B cell (primary cell): Measurements from ENCODE around the gene GMPR. TPM values are rescaled to one million over a fixed set of nuclear protein-coding genes. Genes with fewer than 3 reads are reported as not detected.

Experiments used
- ATAC-seq: fragments of 200-7000 bp; cut with Tn5 transposase; one replicate; pipeline ENCODE4 v1.10.0; 2021; ENCODE audit warnings: low read depth, mild to moderate bottlenecking, moderate number of reproducible peaks, moderate library complexity
- CTCF ChIA-PET: fragments of 350-600 bp; sonication (Branson Sonifier 250); formaldehyde crosslinking; loops from one replicate; lab custom pipeline; 2021; ENCODE audit warnings: antibody characterized with exemption, inconsistent platforms; lab: Charles Lee
- POLR2A ChIA-PET: fragments of 350-600 bp; sonication (Branson Sonifier 250); formaldehyde crosslinking; loops from one replicate; lab custom pipeline; 2021; ENCODE audit warnings: antibody characterized with exemption; lab: Charles Lee
- DNase-seq: peaks from one replicate; pipeline ENCODE4 v3.0.0; 2013
- H2AFZ ChIP-seq: 2 replicates; pipeline ENCODE4 v1.6.1; 2012; ENCODE audit warnings: mild to moderate bottlenecking, low read depth, low read length; ENCODE audit not compliant: insufficient read depth, poor library complexity, severe bottlenecking
- H3K27ac ChIP-seq, 2 donors: 1 replicate in 1 of 2; 2 replicates in 1 of 2; pipeline ENCODE4 v1.5.1; 2012 to 2013; ENCODE audit warnings: low read length in 2 of 2, mild to moderate bottlenecking in 2 of 2, moderate library complexity in 1 of 2
- H3K27me3 ChIP-seq, 4 experiments: fragments of 200-600 bp in 1 of 4; sonication (generic) in 1 of 4; replicated peaks in 1 of 4; 1 replicate in 2 of 4; 2 replicates in 2 of 4; pipeline versions ENCODE4 v1.6.1 to v1.7.0; 2013 to 2016; ENCODE audit warnings: low read length in 3 of 4, mild to moderate bottlenecking in 2 of 4, mixed read lengths in 1 of 4, moderate library complexity in 1 of 4; ENCODE audit not compliant: insufficient read depth in 4 of 4, control insufficient read depth in 3 of 4; ENCODE audit errors: control extremely low read depth in 1 of 4
- H3K36me3 ChIP-seq, 2 experiments: replicated peaks in 1 of 2; 1 replicate in 1 of 2; 2 replicates in 1 of 2; pipeline versions ENCODE4 v1.6.1 to v1.7.1; 2013; ENCODE audit warnings: low read length in 1 of 2; ENCODE audit not compliant: insufficient read depth in 2 of 2, control insufficient read depth in 1 of 2; ENCODE audit errors: control extremely low read depth in 1 of 2, extremely low read depth in 1 of 2
- H3K4me1 ChIP-seq, 2 donors: fragments of 200-600 bp in 1 of 2; sonication (generic) in 1 of 2; 1 replicate in 1 of 2; 2 replicates in 1 of 2; pipeline versions ENCODE4 v1.5.1 to v1.6.1; 2013 to 2017; ENCODE audit warnings: low read length in 2 of 2; ENCODE audit not compliant: control insufficient read depth in 2 of 2, insufficient read depth in 2 of 2
- H3K4me2 ChIP-seq: replicated peaks from 2 replicates; pipeline ENCODE3; 2012; ENCODE audit warnings: mild to moderate bottlenecking, low read depth, low read length; ENCODE audit not compliant: poor library complexity, severe bottlenecking
- H3K4me3 ChIP-seq, 5 experiments: fragments of 200-600 bp in 1 of 5; sonication (generic) in 1 of 5; 1 replicate in 3 of 5; 2 replicates in 2 of 5; pipeline versions ENCODE4 v1.5.1 to v1.7.0; 2011 to 2016; ENCODE audit warnings: low read length in 4 of 5, mild to moderate bottlenecking in 4 of 5, low read depth in 2 of 5, control low read depth in 1 of 5, moderate library complexity in 1 of 5; ENCODE audit not compliant: insufficient read depth in 1 of 5; ENCODE audit errors: control extremely low read depth in 1 of 5, extremely low read depth in 1 of 5
- H3K79me2 ChIP-seq: fragments of 200-600 bp; sonication (generic); one replicate; pipeline ENCODE4 v1.6.0; 2016; ENCODE audit warnings: low read length; ENCODE audit not compliant: control insufficient read depth, insufficient read depth
- H3K9ac ChIP-seq: fragments of 200-600 bp; sonication (generic); 2 replicates; pipeline ENCODE4 v1.6.1; 2017; ENCODE audit warnings: mild to moderate bottlenecking, low read length, moderate library complexity
- H3K9me3 ChIP-seq, 3 donors: one replicate each; pipeline versions ENCODE4 v1.6.1 to v1.7.1; 2013; ENCODE audit warnings: low read length in 2 of 3; ENCODE audit not compliant: control insufficient read depth in 2 of 3, insufficient read depth in 1 of 3; ENCODE audit errors: control extremely low read depth in 1 of 3
- H4K20me1 ChIP-seq: 2 replicates; pipeline ENCODE4 v1.6.0; 2012; ENCODE audit warnings: mild to moderate bottlenecking, low read length; ENCODE audit not compliant: insufficient read depth, control insufficient read depth, poor library complexity, severe bottlenecking
- H3K27ac Mint-ChIP-seq: one replicate; pipeline ENCODE4 v1.8.0; 2021; ENCODE audit warnings: mixed read lengths
- H3K27me3 Mint-ChIP-seq: one replicate; pipeline ENCODE4 v1.8.0; 2021; ENCODE audit warnings: mixed read lengths
- H3K4me1 Mint-ChIP-seq: one replicate; pipeline ENCODE4 v1.8.0; 2021; ENCODE audit warnings: mixed read lengths
- H3K4me3 Mint-ChIP-seq: one replicate; pipeline ENCODE4 v1.8.0; 2021; ENCODE audit warnings: mixed read lengths
- H3K9me3 Mint-ChIP-seq: one replicate; pipeline ENCODE4 v1.8.0; 2022; ENCODE audit warnings: mixed read lengths; ENCODE audit not compliant: insufficient read depth
- EZH2 ChIP-seq: IDR thresholded peaks from 2 replicates; pipeline ENCODE4 v1.6.1; 2012; ENCODE audit warnings: borderline replicate concordance, low read depth, mild to moderate bottlenecking, moderate library complexity, low read length; ENCODE audit not compliant: insufficient read depth, poor library complexity, severe bottlenecking
- WGBS: methylation state at CpG from one replicate; pipeline ENCODE4 v1.1.5; 2013; ENCODE audit warnings: missing lambda C conversion rate; ENCODE audit not compliant: insufficient coverage; 5-methylcytosine and 5-hydroxymethylcytosine counted together
- intact Hi-C: fragments of 100-400 bp; cut with micrococcal nuclease; formaldehyde crosslinking; loops from one replicate; pipeline ENCODE4 v1.10.0; 2022
- polyA plus RNA-seq: library from polyadenylated mRNA; depleted of rRNA; stranded (reverse); fragments of >200 nt; gene quantifications from 2 replicates; pipeline ENCODE4 v1.2.3, GENCODE V29; 2012
- total RNA-seq, 2 donors: library from RNA; stranded (reverse); fragments of 120-200 nt in 1 of 2; gene quantifications; 1 replicate in 1 of 2; 2 replicates in 1 of 2; pipeline versions ENCODE4 v1.2.3 to v1.2.4, GENCODE V29; 2013 to 2022
- TF ChIP-seq, protein P1 (sequence below): fragments of 200-600 bp; IDR thresholded peaks from one replicate; pipeline ENCODE4 v1.8.0; 2022; ENCODE audit warnings: antibody characterized with exemption, mild to moderate bottlenecking

Gene GMPR
- total and polyA plus RNA-seq, 2 donors (not counting 1 experiment from before 2014, with no cell fraction given) = 0.82 TPM; not detected in 1

DNA sequence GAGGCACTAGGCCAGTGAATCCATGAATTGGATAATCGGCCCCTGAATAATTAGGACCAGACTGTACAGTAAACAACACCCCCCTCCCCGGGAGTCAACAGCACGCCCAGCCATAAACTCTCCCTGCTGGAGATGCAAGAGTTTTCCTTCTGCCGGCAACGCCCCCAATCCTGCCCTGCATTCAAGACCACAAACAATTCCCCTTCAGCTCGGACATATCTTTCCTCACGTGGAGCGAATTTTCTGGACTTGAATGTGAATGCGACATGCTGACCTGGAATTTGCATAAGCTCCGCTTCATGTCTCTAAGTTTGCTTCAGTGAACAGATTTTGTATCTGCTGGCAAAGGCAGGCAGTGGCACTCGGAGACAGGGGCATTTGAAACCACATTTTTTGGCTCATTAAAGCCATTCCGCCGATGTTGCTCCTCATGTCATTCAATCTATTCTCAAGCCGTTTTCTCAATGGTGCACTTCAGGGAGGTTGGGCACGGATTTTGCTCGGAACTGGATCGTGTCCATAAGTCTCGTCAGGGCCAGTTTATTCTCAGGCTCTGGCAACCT lies 38.0 kb upstream of the GMPR start:
- H3K9ac ChIP-seq = no peak overlapping the region
- no peaks in the 10 kb centered on the region for H3K79me2 ChIP-seq
- no peaks in the 10 kb centered on the region for H3K36me3 ChIP-seq
- no peak overlapping the region for H3K4me3 ChIP-seq
- WGBS = 93% methylated on average over 17 of the region's 18 CpGs
- intact Hi-C loops = no loop called here
- no peak for ATAC-seq
- peaks cover 0 to 10% (median 0%) of the 10 kb centered on the region in 3 donors for H3K9me3 ChIP-seq
- CTCF ChIA-PET = interaction anchor here (0.7 to 12.9 kb wide), 5 partner anchors 9 to 506 kb away, joined by 3 to 176 read pairs (median 4); no protein-coding TSS in a partner anchor
- H3K27ac ChIP-seq = no peak overlapping the region
- peaks cover 14% of the 10 kb centered on the region for H3K27me3 Mint-ChIP-seq
- no peak for DNase-seq
- no peak overlapping the region for H3K4me3 Mint-ChIP-seq
- peaks cover 6 to 7% of the 10 kb centered on the region in 2 donors for H3K4me1 ChIP-seq
- no peak overlapping the region for H3K27ac Mint-ChIP-seq
- H3K9me3 Mint-ChIP-seq = no peaks in the 10 kb centered on the region
- H3K27me3 ChIP-seq = no peaks in the 10 kb centered on the region
- H3K4me1 Mint-ChIP-seq = peaks cover 15% of the 10 kb centered on the region
- no peaks in the 10 kb centered on the region for H4K20me1 ChIP-seq
- POLR2A ChIA-PET = interaction anchor here (0.6 kb wide), 1 partner anchor 458 kb away, joined by 3 read pairs; no protein-coding TSS in a partner anchor
- H2AFZ ChIP-seq = no peak overlapping the region
- no peak overlapping the region for H3K4me2 ChIP-seq
- TF ChIP-seq, protein P1, sequence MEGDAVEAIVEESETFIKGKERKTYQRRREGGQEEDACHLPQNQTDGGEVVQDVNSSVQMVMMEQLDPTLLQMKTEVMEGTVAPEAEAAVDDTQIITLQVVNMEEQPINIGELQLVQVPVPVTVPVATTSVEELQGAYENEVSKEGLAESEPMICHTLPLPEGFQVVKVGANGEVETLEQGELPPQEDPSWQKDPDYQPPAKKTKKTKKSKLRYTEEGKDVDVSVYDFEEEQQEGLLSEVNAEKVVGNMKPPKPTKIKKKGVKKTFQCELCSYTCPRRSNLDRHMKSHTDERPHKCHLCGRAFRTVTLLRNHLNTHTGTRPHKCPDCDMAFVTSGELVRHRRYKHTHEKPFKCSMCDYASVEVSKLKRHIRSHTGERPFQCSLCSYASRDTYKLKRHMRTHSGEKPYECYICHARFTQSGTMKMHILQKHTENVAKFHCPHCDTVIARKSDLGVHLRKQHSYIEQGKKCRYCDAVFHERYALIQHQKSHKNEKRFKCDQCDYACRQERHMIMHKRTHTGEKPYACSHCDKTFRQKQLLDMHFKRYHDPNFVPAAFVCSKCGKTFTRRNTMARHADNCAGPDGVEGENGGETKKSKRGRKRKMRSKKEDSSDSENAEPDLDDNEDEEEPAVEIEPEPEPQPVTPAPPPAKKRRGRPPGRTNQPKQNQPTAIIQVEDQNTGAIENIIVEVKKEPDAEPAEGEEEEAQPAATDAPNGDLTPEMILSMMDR = no peak

- no peak overlapping the region for H3K27ac ChIP-seq
- ChIA-PET POLR2A (no interaction called here), CTCF (interaction anchor here (0.7 to 12.9 kb wide), 3 partner anchors 18 to 519 kb away, joined by 5 to 176 read pairs (median 137); no protein-coding TSS in a partner anchor)
- no peaks in the 10 kb centered on the region for H3K27me3 ChIP-seq
- intact Hi-C loops = no loop called here
- no peak overlapping the region for H2AFZ ChIP-seq
- no peaks in the 10 kb centered on the region for H3K36me3 ChIP-seq
- H3K79me2 ChIP-seq = no peaks in the 10 kb centered on the region
- H3K27me3 Mint-ChIP-seq = peaks cover 9% of the 10 kb centered on the region
- no peak overlapping the region for H3K4me3 ChIP-seq
- DNase-seq (no peak), ATAC-seq (no peak)
- no peaks in the 10 kb centered on the region for H4K20me1 ChIP-seq
- TF ChIP-seq EZH2 = no peak
- TF ChIP-seq, protein P1 = no peak
- peaks cover 19 to 20% of the 10 kb centered on the region in 2 donors for H3K4me1 ChIP-seq
- H3K4me2 ChIP-seq = no peak overlapping the region
- WGBS = 100% methylated on average over 1 of the region's 1 CpG
- H3K4me3 Mint-ChIP-seq = no peak overlapping the region
- peaks cover 28% of the 10 kb centered on the region for H3K4me1 Mint-ChIP-seq
- H3K27ac Mint-ChIP-seq = no peak overlapping the region
- H3K9ac ChIP-seq = no peak overlapping the region
- H3K9me3 Mint-ChIP-seq = no peaks in the 10 kb centered on the region
- peaks cover 0 to 10% (median 0%) of the 10 kb centered on the region in 3 donors for H3K9me3 ChIP-seq
These were observed 36.7 kb upstream of the GMPR start for GRCh38 chr6:16201706-16202105.
